GM23248 (cell line): Measurements from ENCODE around the gene FAM83G.

Source experiments
- EZH2 ChIP-seq: fragments of 200-600 bp; sonication (generic); IDR thresholded peaks from 2 replicates; pipeline ENCODE4 v1.6.1; 2018; ENCODE audit warnings: antibody characterized with exemption, mild to moderate bottlenecking; ENCODE audit not compliant: insufficient read depth, poor library complexity, severe bottlenecking
- EZH2phosphoT487 ChIP-seq: fragments of 200-600 bp; sonication (generic); IDR thresholded peaks from 2 replicates; pipeline ENCODE4 v1.6.1; 2018; ENCODE audit warnings: antibody characterized with exemption, moderate library complexity, mild to moderate bottlenecking, low read depth; ENCODE audit not compliant: insufficient read depth

GRCh38 chr17:18999394-18999793, 5.2 kb downstream of the FAM83G start:
- no peak for TF ChIP-seq EZH2
- TF ChIP-seq EZH2phosphoT487, result no peak
